ENCODE data around the gene EPS8L3.

DNA sequence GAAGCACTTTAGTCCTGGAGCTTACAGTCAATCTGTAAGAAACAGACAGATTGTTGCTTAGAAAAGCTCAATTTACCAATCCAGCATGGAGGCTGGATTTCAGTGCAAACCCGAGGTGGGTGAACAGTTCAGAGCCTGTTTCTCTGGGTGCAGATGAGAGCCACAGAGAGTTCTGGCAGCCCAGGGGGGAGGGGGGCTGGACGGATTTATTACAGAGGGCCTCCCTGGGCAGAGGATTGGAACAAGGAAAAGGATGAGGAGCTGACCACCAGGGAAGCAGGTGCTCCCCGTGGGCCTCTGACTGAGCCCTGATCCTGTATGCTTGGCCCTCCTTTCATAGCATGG lies 38.0 kb upstream of the EPS8L3 start:
- TF ChIP-seq, protein P1, sequence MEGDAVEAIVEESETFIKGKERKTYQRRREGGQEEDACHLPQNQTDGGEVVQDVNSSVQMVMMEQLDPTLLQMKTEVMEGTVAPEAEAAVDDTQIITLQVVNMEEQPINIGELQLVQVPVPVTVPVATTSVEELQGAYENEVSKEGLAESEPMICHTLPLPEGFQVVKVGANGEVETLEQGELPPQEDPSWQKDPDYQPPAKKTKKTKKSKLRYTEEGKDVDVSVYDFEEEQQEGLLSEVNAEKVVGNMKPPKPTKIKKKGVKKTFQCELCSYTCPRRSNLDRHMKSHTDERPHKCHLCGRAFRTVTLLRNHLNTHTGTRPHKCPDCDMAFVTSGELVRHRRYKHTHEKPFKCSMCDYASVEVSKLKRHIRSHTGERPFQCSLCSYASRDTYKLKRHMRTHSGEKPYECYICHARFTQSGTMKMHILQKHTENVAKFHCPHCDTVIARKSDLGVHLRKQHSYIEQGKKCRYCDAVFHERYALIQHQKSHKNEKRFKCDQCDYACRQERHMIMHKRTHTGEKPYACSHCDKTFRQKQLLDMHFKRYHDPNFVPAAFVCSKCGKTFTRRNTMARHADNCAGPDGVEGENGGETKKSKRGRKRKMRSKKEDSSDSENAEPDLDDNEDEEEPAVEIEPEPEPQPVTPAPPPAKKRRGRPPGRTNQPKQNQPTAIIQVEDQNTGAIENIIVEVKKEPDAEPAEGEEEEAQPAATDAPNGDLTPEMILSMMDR (IDR thresholded peaks at IDR 0.05; ENCODE audit: low read depth, low read length), result no peak
- TF ChIP-seq EZH2phosphoT487 (IDR thresholded peaks at IDR 0.05; ENCODE audit: low read depth), result no peak
